ENCODE results near the gene CAPSL. TPM values are rescaled to one million over a fixed set of nuclear protein-coding genes. Genes with fewer than 3 reads are reported as not detected.
"Not testable (repeated sequence)": the region's sequence is repeated elsewhere in the genome, so short reads cannot be mapped to it uniquely, and the experiment has no call there.

Gene CAPSL
- total and polyA plus RNA-seq, 4 donors, result 2.6 to 24.2 (median 6.6) TPM

GRCh38 chr5:35863159-35863558 lies 75.3 kb downstream of the CAPSL start:
- H3K4me3 ChIP-seq (ENCODE audit: low read depth, low read length), result no peak overlapping the region
- H3K27me3 ChIP-seq (ENCODE audit: control insufficient read depth, insufficient read depth, low read length), result no peaks in the 10 kb centered on the region
- H3K4me1 ChIP-seq (ENCODE audit: control insufficient read depth, insufficient read depth, low read length), result no peaks in the 10 kb centered on the region
- peaks cover 2% of the 10 kb centered on the region for H3K9me3 ChIP-seq (ENCODE audit: control insufficient read depth, insufficient read depth, low read length)
- 100% methylated on average over 1 of the region's 3 CpGs for WGBS (ENCODE audit: insufficient coverage)
- no peak for DNase-seq (ENCODE audit: low read depth in 4 of 6, low spot score in 6 of 6)
- no peak overlapping the region for H3K27ac ChIP-seq (ENCODE audit: low read depth, low read length)
- H3K36me3 ChIP-seq (ENCODE audit: control insufficient read depth, insufficient read depth, low read length), result no peaks in the 10 kb centered on the region

- Histone ChIP-seq H3K27me3 (ENCODE audit: control insufficient read depth, insufficient read depth, low read length) (no peaks in the 10 kb centered on the region), H3K4me1 (ENCODE audit: control insufficient read depth, insufficient read depth, low read length) (no peaks in the 10 kb centered on the region), H3K4me3 (ENCODE audit: low read depth, low read length) (no peak overlapping the region), H3K9me3 (ENCODE audit: control insufficient read depth, insufficient read depth, low read length) (peaks cover 2% of the 10 kb centered on the region), H3K27ac (ENCODE audit: low read depth, low read length) (no peak overlapping the region), H3K36me3 (ENCODE audit: control insufficient read depth, insufficient read depth, low read length) (no peaks in the 10 kb centered on the region)
- DNase-seq (ENCODE audit: low read depth in 4 of 6, low spot score in 6 of 6), result no peak
- WGBS (ENCODE audit: insufficient coverage), result 95% methylated on average over 2 of the region's 2 CpGs
Observed at GRCh38 chr5:35862126-35862525, 76.3 kb downstream of the CAPSL start.

- Histone ChIP-seq H3K9me3 (ENCODE audit: control insufficient read depth, insufficient read depth, low read length) (peaks cover 2% of the 10 kb centered on the region), H3K36me3 (ENCODE audit: control insufficient read depth, insufficient read depth, low read length) (no peaks in the 10 kb centered on the region), H3K4me1 (ENCODE audit: control insufficient read depth, insufficient read depth, low read length) (no peaks in the 10 kb centered on the region), H3K27ac (ENCODE audit: low read depth, low read length) (no peak overlapping the region), H3K27me3 (ENCODE audit: control insufficient read depth, insufficient read depth, low read length) (no peaks in the 10 kb centered on the region), H3K4me3 (ENCODE audit: low read depth, low read length) (no peak overlapping the region)
- DNase-seq (ENCODE audit: low read depth in 4 of 6, low spot score in 6 of 6), result no peak
- no CpG with 5 or more reads among the region's 1 CpG for WGBS (ENCODE audit: insufficient coverage)
Observed at GRCh38 chr5:35861718-35862117, 76.7 kb downstream of the CAPSL start.

GRCh38 chr5:35860686-35861085 lies 77.7 kb downstream of the CAPSL start:
- Histone ChIP-seq H3K9me3 (ENCODE audit: control insufficient read depth, insufficient read depth, low read length) (peaks cover 2% of the 10 kb centered on the region), H3K27me3 (ENCODE audit: control insufficient read depth, insufficient read depth, low read length) (no peaks in the 10 kb centered on the region), H3K27ac (ENCODE audit: low read depth, low read length) (no peak overlapping the region), H3K4me1 (ENCODE audit: control insufficient read depth, insufficient read depth, low read length) (no peaks in the 10 kb centered on the region), H3K36me3 (ENCODE audit: control insufficient read depth, insufficient read depth, low read length) (no peaks in the 10 kb centered on the region), H3K4me3 (ENCODE audit: low read depth, low read length) (no peak overlapping the region)
- no CpG with 5 or more reads among the region's 1 CpG for WGBS (ENCODE audit: insufficient coverage)
- no peak for DNase-seq (ENCODE audit: low read depth in 4 of 6, low spot score in 6 of 6)

GRCh38 chr5:35859101-35859661 lies 79.2 kb downstream of the CAPSL start:
- Histone ChIP-seq H3K27ac (ENCODE audit: low read depth, low read length) (no peak overlapping the region), H3K4me1 (ENCODE audit: control insufficient read depth, insufficient read depth, low read length) (no peaks in the 10 kb centered on the region), H3K4me3 (ENCODE audit: low read depth, low read length) (no peak overlapping the region), H3K9me3 (ENCODE audit: control insufficient read depth, insufficient read depth, low read length) (no peaks in the 10 kb centered on the region), H3K36me3 (ENCODE audit: control insufficient read depth, insufficient read depth, low read length) (no peaks in the 10 kb centered on the region), H3K27me3 (ENCODE audit: control insufficient read depth, insufficient read depth, low read length) (no peaks in the 10 kb centered on the region)
- WGBS (ENCODE audit: insufficient coverage), result 36% methylated on average over 3 of the region's 3 CpGs
- peak in 2 of 6 donors; percentile 27 to 53 for DNase-seq (ENCODE audit: low read depth in 4 of 6, low spot score in 6 of 6)

- no peaks in the 10 kb centered on the region for H3K27me3 ChIP-seq (ENCODE audit: control insufficient read depth, insufficient read depth, low read length)
- H3K4me1 ChIP-seq (ENCODE audit: control insufficient read depth, insufficient read depth, low read length), result no peaks in the 10 kb centered on the region
- H3K36me3 ChIP-seq (ENCODE audit: control insufficient read depth, insufficient read depth, low read length), result no peaks in the 10 kb centered on the region
- peak in 1 of 6 donors; percentile 15 for DNase-seq (ENCODE audit: low read depth in 4 of 6, low spot score in 6 of 6)
- no peak overlapping the region for H3K27ac ChIP-seq (ENCODE audit: low read depth, low read length)
- H3K9me3 ChIP-seq (ENCODE audit: control insufficient read depth, insufficient read depth, low read length), result no peaks in the 10 kb centered on the region
- whole genome bisulfite sequencing (ENCODE audit: insufficient coverage), result no CpG with 5 or more reads among the region's 2 CpGs
- H3K4me3 ChIP-seq (ENCODE audit: low read depth, low read length), result no peak overlapping the region
Observed at GRCh38 chr5:35857606-35858205, 80.7 kb downstream of the CAPSL start.

GRCh38 chr5:35856765-35857351 lies 81.6 kb downstream of the CAPSL start, which contains the start of gene IL7R:
IL7R (plus strand) TSS chr5:35856891; CDS start chr5:35856978, 87 bp downstream.
- Histone ChIP-seq H3K9me3 (ENCODE audit: control insufficient read depth, insufficient read depth, low read length) (no peaks in the 10 kb centered on the region), H3K4me3 (ENCODE audit: low read depth, low read length) (no peak within 1 kb of the TSS), H3K4me1 (ENCODE audit: control insufficient read depth, insufficient read depth, low read length) (no peaks in the 10 kb centered on the region), H3K27me3 (ENCODE audit: control insufficient read depth, insufficient read depth, low read length) (no peaks in the 10 kb centered on the region), H3K36me3 (ENCODE audit: control insufficient read depth, insufficient read depth, low read length) (no peaks in the 10 kb centered on the region), H3K27ac (ENCODE audit: low read depth, low read length) (no peak within 1 kb of the TSS)
- 100% methylated on average over 1 of the region's 1 CpG for WGBS (ENCODE audit: insufficient coverage)
- DNase-seq (ENCODE audit: low read depth in 4 of 6, low spot score in 6 of 6), result no peak

GRCh38 chr5:35856186-35856764 lies 82.1 kb downstream of the CAPSL start:
- H3K36me3 ChIP-seq (ENCODE audit: control insufficient read depth, insufficient read depth, low read length); H3K9me3 ChIP-seq (ENCODE audit: control insufficient read depth, insufficient read depth, low read length); H3K4me3 ChIP-seq (ENCODE audit: low read depth, low read length); H3K27ac ChIP-seq (ENCODE audit: low read depth, low read length); DNase-seq (ENCODE audit: low read depth in 4 of 6, low spot score in 6 of 6); H3K27me3 ChIP-seq (ENCODE audit: control insufficient read depth, insufficient read depth, low read length); H3K4me1 ChIP-seq (ENCODE audit: control insufficient read depth, insufficient read depth, low read length): not testable (repeated sequence)
- 92% methylated on average over 3 of the region's 5 CpGs for WGBS (ENCODE audit: insufficient coverage)

- Histone ChIP-seq H3K27me3 (ENCODE audit: control insufficient read depth, insufficient read depth, low read length) (no peaks in the 10 kb centered on the region), H3K27ac (ENCODE audit: low read depth, low read length) (no peak overlapping the region), H3K4me3 (ENCODE audit: low read depth, low read length) (no peak overlapping the region), H3K9me3 (ENCODE audit: control insufficient read depth, insufficient read depth, low read length) (no peaks in the 10 kb centered on the region), H3K4me1 (ENCODE audit: control insufficient read depth, insufficient read depth, low read length) (no peaks in the 10 kb centered on the region), H3K36me3 (ENCODE audit: control insufficient read depth, insufficient read depth, low read length) (no peaks in the 10 kb centered on the region)
- peak in 1 of 6 donors; percentile 70 for DNase-seq (ENCODE audit: low read depth in 4 of 6, low spot score in 6 of 6)
- no CpG with 5 or more reads among the region's 1 CpG for WGBS (ENCODE audit: insufficient coverage)
Observed at GRCh38 chr5:35855187-35855586, 83.2 kb downstream of the CAPSL start.
